GM12878 (cell line): ENCODE measurements around the gene PRX. TPM values are rescaled to one million over a fixed set of nuclear protein-coding genes. Genes with fewer than 3 reads are reported as not detected.

Source experiments
- ATAC-seq: fragments of 200-7000 bp; cut with Tn5 transposase; 3 replicates; pipeline ENCODE4 v1.9.1; 2020; ENCODE audit warnings: mild to moderate bottlenecking, moderate library complexity
- BruUV-seq: library from RNA; stranded (reverse); fragments of 400-500 nt; replicated peaks from 2 replicates; lab custom pipeline; 2021; lab: Mats Ljungman, UMichigan
- CTCF ChIA-PET: fragments of 300-600 bp; sonication (Branson Sonifier 250); formaldehyde crosslinking; extraction: SDS; loops from one replicate; lab custom pipeline; 2021; ENCODE audit warnings: inconsistent platforms; lab: Yijun Ruan, JAX
- POLR2A ChIA-PET: fragments of 350-600 bp; formaldehyde crosslinking; extraction: SDS; loops from one replicate; lab custom pipeline; 2021; ENCODE audit warnings: inconsistent platforms; lab: Charles Lee
- RAD21 ChIA-PET: fragments of 300-600 bp; sonication (Branson Sonifier 250); formaldehyde crosslinking; loops from one replicate; lab custom pipeline; 2023; ENCODE audit warnings: antibody characterized with exemption; ENCODE audit not compliant: unreplicated experiment; lab: Charles Lee
- SMC1A ChIA-PET: fragments of 300-600 bp; sonication (Branson Sonifier 250); formaldehyde crosslinking; loops from one replicate; lab custom pipeline; 2023; ENCODE audit not compliant: unreplicated experiment, uncharacterized antibody; lab: Charles Lee
- DNase-seq: peaks from one replicate; pipeline ENCODE4 v3.0.0-alpha.2; 2011; ENCODE audit warnings: low read depth, low spot score
- FAIRE-seq: peaks from 3 replicates; lab custom pipeline; 2011; peaks lifted over from hg19 to GRCh38; lab: Jason Lieb, UNC
- H2AFZ ChIP-seq: 2 replicates; pipeline ENCODE4 v1.6.0; 2011; ENCODE audit warnings: low read depth, low read length, control low read depth; ENCODE audit not compliant: control insufficient read depth
- H3K27ac ChIP-seq: 2 replicates; pipeline ENCODE4 v1.5.1; 2011; ENCODE audit warnings: control low read depth; ENCODE audit not compliant: control insufficient read depth, insufficient read depth
- H3K27me3 ChIP-seq, 2 experiments: replicated peaks in 1 of 2; 2 replicates each; pipeline versions ENCODE4 v1.6.0 to v1.6.1; 2011; ENCODE audit warnings: low read length in 1 of 2; ENCODE audit not compliant: control insufficient read depth in 2 of 2, insufficient read depth in 2 of 2
- H3K36me3 ChIP-seq, 2 experiments: 2 replicates each; pipeline ENCODE4 v1.5.1; 2011; ENCODE audit warnings: low read length in 1 of 2; ENCODE audit not compliant: control insufficient read depth in 2 of 2, insufficient read depth in 2 of 2
- H3K4me1 ChIP-seq: 2 replicates; pipeline ENCODE4 v1.6.1; 2011; ENCODE audit warnings: mild to moderate bottlenecking, low read length, moderate library complexity, mixed read lengths; ENCODE audit not compliant: control insufficient read depth, insufficient read depth
- H3K4me2 ChIP-seq: 2 replicates; pipeline ENCODE4 v1.6.0; 2011; ENCODE audit warnings: control low read depth; ENCODE audit not compliant: control insufficient read depth, insufficient read depth
- H3K4me3 ChIP-seq: fragments of 200-600 bp; sonication (generic); 2 replicates; pipeline ENCODE4 v1.5.1; 2016
- H3K79me2 ChIP-seq: 2 replicates; pipeline ENCODE4 v1.6.0; 2011; ENCODE audit warnings: low read length; ENCODE audit not compliant: control insufficient read depth, insufficient read depth
- H3K9ac ChIP-seq: 2 replicates; pipeline ENCODE4 v1.8.0; 2011; ENCODE audit warnings: low read length, control low read depth, mixed read lengths; ENCODE audit not compliant: control insufficient read depth, insufficient read depth
- H3K9me3 ChIP-seq: replicated peaks from 3 replicates; pipeline ENCODE4 v1.5.1; 2011; ENCODE audit warnings: mild to moderate bottlenecking, low read length; ENCODE audit not compliant: control insufficient read depth, insufficient read depth
- H4K20me1 ChIP-seq: 2 replicates; pipeline ENCODE4 v1.6.0; 2011; ENCODE audit not compliant: control insufficient read depth, insufficient read depth
- BCLAF1 ChIP-seq: fragments of 450-650 bp; IDR thresholded peaks from 2 replicates; pipeline ENCODE4 v1.6.1; 2017; ENCODE audit warnings: antibody characterized with exemption, mild to moderate bottlenecking, moderate library complexity
- E4F1 ChIP-seq: fragments of 450-650 bp; IDR thresholded peaks from 2 replicates; pipeline ENCODE4 v1.6.1; 2018; ENCODE audit warnings: borderline replicate concordance, mild to moderate bottlenecking; ENCODE audit not compliant: partially characterized antibody
- MEF2A ChIP-seq: IDR thresholded peaks from 2 replicates; pipeline ENCODE4 v1.6.1; 2011; ENCODE audit warnings: low read depth, mild to moderate bottlenecking, low read length, moderate library complexity; ENCODE audit not compliant: insufficient read depth
- NFYB ChIP-seq: IDR thresholded peaks from 2 replicates; pipeline ENCODE4 v1.6.1; 2011; ENCODE audit warnings: low read depth, mild to moderate bottlenecking, low read length, improper control_type of control experiment, moderate library complexity; ENCODE audit not compliant: insufficient read depth
- PAX8 ChIP-seq: fragments of 450-650 bp; IDR thresholded peaks from 2 replicates; pipeline ENCODE4 v1.6.1; 2017; ENCODE audit warnings: mild to moderate bottlenecking, moderate library complexity
- STAT3 ChIP-seq: IDR thresholded peaks from 2 replicates; pipeline ENCODE4 v1.6.1; 2011; ENCODE audit warnings: low read depth, low read length, improper control_type of control experiment
- TCF12 ChIP-seq: IDR thresholded peaks from 2 replicates; pipeline ENCODE4 v1.6.1; 2011; ENCODE audit warnings: low read depth, mild to moderate bottlenecking, low read length
- USF1 ChIP-seq: IDR thresholded peaks from 2 replicates; pipeline ENCODE4 v1.6.1; 2011; ENCODE audit warnings: borderline replicate concordance, low read depth, mild to moderate bottlenecking, moderate library complexity, mixed read lengths, low read length; ENCODE audit not compliant: insufficient read depth; ENCODE audit errors: extremely low read length
- ZBTB40 ChIP-seq: fragments of 450-650 bp; IDR thresholded peaks from 2 replicates; pipeline ENCODE4 v1.6.1; 2016; ENCODE audit warnings: mild to moderate bottlenecking, moderate library complexity, borderline replicate concordance
- ZNF274 ChIP-seq: IDR thresholded peaks from one replicate; pipeline ENCODE4 v1.8.0; 2011; ENCODE audit not compliant: insufficient read length, insufficient read depth
- WGBS: methylation state at CpG from one replicate; pipeline ENCODE4 v1.1.6; 2016; ENCODE audit warnings: low lambda C conversion rate; ENCODE audit not compliant: insufficient replicate concordance, insufficient coverage; ENCODE audit errors: missing lambda C conversion rate; 5-methylcytosine and 5-hydroxymethylcytosine counted together
- in situ Hi-C: fragments of 300-500 bp; cut with MboI; formaldehyde crosslinking; loops from 9 replicates; pipeline ENCODE4 v1.14.3; 2018; ENCODE audit warnings: mixed read lengths
- intact Hi-C: fragments of 100-400 bp; cut with micrococcal nuclease; formaldehyde crosslinking; loops from one replicate; pipeline ENCODE4 v1.14.2; 2022; ENCODE audit not compliant: unreplicated experiment
- polyA plus RNA-seq, 11 experiments: library from polyadenylated mRNA; depleted of rRNA in 4 of 11; unstranded in 6 of 11; stranded (reverse) in 5 of 11; fragments of >200 nt; fragmentation: Nextera tagmentation in 4 of 11; fragmentation: Illumina TruSeq in 1 of 11; extraction: Ambion mirVana in 4 of 11; extraction: Trizol in 1 of 11; gene quantifications; 1 replicate in 1 of 11; 2 replicates in 10 of 11; pipeline versions ENCODE4 v1.2.1 to v1.2.3, GENCODE V29; 2011 to 2016; ENCODE audit warnings: inconsistent platforms in 2 of 11, missing spikeins in 2 of 11, low read depth in 1 of 11
- total RNA-seq, 4 experiments: library from RNA; depleted of rRNA in 3 of 4; stranded (reverse); fragments of >200 nt in 3 of 4; fragmentation: Illumina TruSeq in 1 of 4; extraction: Trizol in 1 of 4; gene quantifications; 2 replicates each; pipeline versions ENCODE4 v1.2.1 to v1.2.3, GENCODE V29; 2013 to 2021

PRX gene
- total and polyA plus RNA-seq, 10 of the 15 experiments (the other 5 are each of a cell fraction or from before 2014, with no cell fraction given) = 0.02 to 1.4 (median 0.54) TPM; not detected in 1

- ATAC-seq = no peak
- peaks cover 11% of the 10 kb centered on the region for H3K4me1 ChIP-seq
- ChIA-PET CTCF (interaction anchor here (2.2 to 5.2 kb wide), 2 partner anchors 8 to 152 kb away, joined by 7 to 33 read pairs; partner anchors contain the start of gene BLVRB), SMC1A (interaction anchor here (1.2 to 3.0 kb wide), 2 partner anchors 152 to 157 kb away, joined by 3 to 6 read pairs; no protein-coding TSS in a partner anchor), RAD21 (interaction anchor here (1.1 kb wide), 1 partner anchor 152 kb away, joined by 3 read pairs; no protein-coding TSS in a partner anchor), POLR2A (interaction anchor here (1.2 to 2.1 kb wide), 2 partner anchors 9 to 14 kb away, joined by 4 to 10 read pairs; partner anchors contain the start of genes BLVRB and SERTAD3)
- no peaks in the 10 kb centered on the region for H4K20me1 ChIP-seq
- BruUV-seq = no TSS peak
- H3K79me2 ChIP-seq = no peaks in the 10 kb centered on the region
- H2AFZ ChIP-seq = no peak overlapping the region
- in situ Hi-C loops = no loop called here
- no peak for TF ChIP-seq TCF12
- TF ChIP-seq E4F1 = no peak
- TF ChIP-seq PAX8 = no peak
- TF ChIP-seq BCLAF1 = no peak
- no peak for TF ChIP-seq NFYB
- TF ChIP-seq ZBTB40 = no peak
- no peak for TF ChIP-seq ZNF274
- TF ChIP-seq USF1 = no peak
- TF ChIP-seq MEF2A = no peak
- TF ChIP-seq STAT3 = no peak
- H3K27ac ChIP-seq = no peak overlapping the region
- no peak for DNase-seq
- H3K36me3 ChIP-seq = no peaks in the 10 kb centered on the region
- FAIRE-seq = no peak
- no peaks in the 10 kb centered on the region for H3K27me3 ChIP-seq
- no peak overlapping the region for H3K4me2 ChIP-seq
- intact Hi-C loops = no loop called here
- no peak overlapping the region for H3K9ac ChIP-seq
- H3K4me3 ChIP-seq = no peak overlapping the region
- 88% methylated on average over 5 of the region's 5 CpGs for WGBS
- no peaks in the 10 kb centered on the region for H3K9me3 ChIP-seq
Observed at GRCh38 chr19:40457048-40457447, 43.9 kb upstream of the PRX start.
